GM23248 (cell line): Measurements from ENCODE around the gene PLEKHA3. TPM values are rescaled to one million over a fixed set of nuclear protein-coding genes. Genes with fewer than 3 reads are reported as not detected.

ENCODE experiments used
- DNase-seq: peaks from one replicate; pipeline ENCODE4 v3.0.0-alpha.2; 2015
- H2AFZ ChIP-seq: fragments of 200-600 bp; sonication (generic); 2 replicates; pipeline ENCODE4 v1.6.1; 2016; ENCODE audit warnings: antibody characterized with exemption
- H3F3A ChIP-seq: fragments of 200-600 bp; sonication (generic); 2 replicates; pipeline ENCODE4 v1.6.1; 2016; ENCODE audit warnings: mild to moderate bottlenecking, antibody characterized with exemption, mixed run types; ENCODE audit not compliant: insufficient read depth
- H3K27ac ChIP-seq: fragments of 200-600 bp; sonication (generic); 2 replicates; pipeline ENCODE4 v1.5.1; 2016; ENCODE audit warnings: mild to moderate bottlenecking
- H3K27me3 ChIP-seq: fragments of 200-600 bp; sonication (generic); replicated peaks from 2 replicates; pipeline ENCODE4 v1.6.1; 2016; ENCODE audit warnings: mild to moderate bottlenecking; ENCODE audit not compliant: insufficient read depth
- H3K36me3 ChIP-seq: fragments of 200-600 bp; sonication (generic); 2 replicates; pipeline ENCODE4 v1.6.1; 2016; ENCODE audit warnings: low read depth, mild to moderate bottlenecking
- H3K4me1 ChIP-seq: fragments of 200-600 bp; sonication (generic); 2 replicates; pipeline ENCODE4 v1.6.1; 2016; ENCODE audit warnings: mild to moderate bottlenecking; ENCODE audit not compliant: insufficient read depth
- H3K4me2 ChIP-seq: fragments of 200-600 bp; sonication (generic); one replicate; pipeline ENCODE4 v1.6.1; 2016; ENCODE audit warnings: mild to moderate bottlenecking; ENCODE audit not compliant: unreplicated experiment
- H3K4me3 ChIP-seq: fragments of 200-600 bp; sonication (generic); 2 replicates; pipeline ENCODE4 v1.5.1; 2016; ENCODE audit warnings: mild to moderate bottlenecking
- H3K79me2 ChIP-seq: fragments of 200-600 bp; sonication (generic); 2 replicates; pipeline ENCODE4 v1.6.1; 2016; ENCODE audit warnings: mild to moderate bottlenecking; ENCODE audit not compliant: insufficient read depth
- H3K9ac ChIP-seq: fragments of 200-600 bp; sonication (generic); 2 replicates; pipeline ENCODE4 v1.6.1; 2016; ENCODE audit warnings: mild to moderate bottlenecking
- H3K9me2 ChIP-seq: fragments of 200-600 bp; sonication (generic); 2 replicates; pipeline ENCODE4 v1.6.1; 2016; ENCODE audit warnings: mixed run types, mild to moderate bottlenecking, moderate library complexity; ENCODE audit not compliant: insufficient read depth
- H3K9me3 ChIP-seq: fragments of 200-600 bp; sonication (generic); one replicate; pipeline ENCODE4 v1.6.1; 2017; ENCODE audit warnings: low read depth
- H4K20me1 ChIP-seq: fragments of 200-600 bp; sonication (generic); 2 replicates; pipeline ENCODE4 v1.6.0; 2016; ENCODE audit not compliant: insufficient read depth
- EZH2 ChIP-seq: fragments of 200-600 bp; sonication (generic); IDR thresholded peaks from 2 replicates; pipeline ENCODE4 v1.6.1; 2018; ENCODE audit warnings: antibody characterized with exemption, mild to moderate bottlenecking; ENCODE audit not compliant: insufficient read depth, poor library complexity, severe bottlenecking
- EZH2phosphoT487 ChIP-seq: fragments of 200-600 bp; sonication (generic); IDR thresholded peaks from 2 replicates; pipeline ENCODE4 v1.6.1; 2018; ENCODE audit warnings: antibody characterized with exemption, moderate library complexity, mild to moderate bottlenecking, low read depth; ENCODE audit not compliant: insufficient read depth
- whole genome bisulfite sequencing, 2 experiments: methylation state at CpG; one replicate each; pipeline ENCODE4 v1.1.6; 2015 to 2017; ENCODE audit warnings: low lambda C conversion rate in 2 of 2, low coverage in 1 of 2; ENCODE audit errors: missing lambda C conversion rate in 2 of 2; 5-methylcytosine and 5-hydroxymethylcytosine counted together
- in situ Hi-C: fragments of 300-500 bp; cut with MboI; formaldehyde crosslinking; loops from 2 replicates; pipeline ENCODE4 v1.15.0; 2020
- polyA plus RNA-seq: library from polyadenylated mRNA; unstranded; fragments of >200 nt; fragmentation: Nextera tagmentation; extraction: Ambion mirVana; gene quantifications from 2 replicates; pipeline ENCODE4 v1.2.1, GENCODE V29; 2016
- total RNA-seq: library from RNA; depleted of rRNA; stranded (reverse); fragments of >200 nt; shearing (Covaris generic); gene quantifications from 2 replicates; pipeline ENCODE4 v1.2.3, GENCODE V29; 2014

The PLEKHA3 gene
- total and polyA plus RNA-seq, 2 experiments from 2014 or later, result 9.4 to 17.9 TPM

DNA sequence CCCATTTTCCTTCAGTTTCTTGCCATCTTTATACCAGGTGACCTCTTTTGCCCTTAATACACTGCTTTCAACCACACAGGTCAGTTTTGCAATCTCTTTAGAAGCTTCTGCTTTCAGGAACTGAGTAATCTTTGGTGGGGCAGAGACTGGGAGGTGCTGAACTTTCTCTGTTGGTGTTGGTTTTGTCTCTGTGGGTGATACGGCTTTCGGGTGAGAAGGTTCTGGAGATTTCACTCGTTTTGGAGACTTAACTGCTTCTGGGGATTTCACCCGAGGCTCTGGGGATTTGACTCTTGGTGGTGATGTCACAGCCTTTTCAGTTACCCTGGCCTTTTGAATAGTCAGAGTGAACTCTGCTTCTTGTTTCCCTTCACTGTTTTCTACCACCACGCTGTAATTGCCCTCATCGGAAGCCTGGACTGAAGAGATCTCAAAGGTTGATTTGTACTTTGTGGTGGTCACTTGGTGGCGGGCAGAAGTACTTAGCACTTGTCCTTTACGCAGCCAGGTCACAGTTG lies 50.4 kb downstream of the PLEKHA3 start:
- no peaks in the 10 kb centered on the region; the same call in 1 of the 2 replicates for H3K36me3 ChIP-seq
- in situ Hi-C loops, result no loop called here
- H3K79me2 ChIP-seq, result peaks cover 100% of the 10 kb centered on the region
- TF ChIP-seq EZH2, result no peak
- no peak for TF ChIP-seq EZH2phosphoT487
- H3K27me3 ChIP-seq, result no peaks in the 10 kb centered on the region
- H4K20me1 ChIP-seq, result no peaks in the 10 kb centered on the region
- H3K9ac ChIP-seq, result no peak overlapping the region
- H3F3A ChIP-seq, result no peaks in the 10 kb centered on the region
- H3K27ac ChIP-seq, result no peak overlapping the region
- no peak overlapping the region for H2AFZ ChIP-seq
- H3K4me1 ChIP-seq, result peaks cover 15% of the 10 kb centered on the region; the same call in 1 of the 2 replicates
- no peak overlapping the region for H3K4me2 ChIP-seq
- peak; percentile 21 for DNase-seq
- 0 out of 2 replicates have a peak, but pooled peaks cover 5% of the 10 kb centered on the region for H3K9me2 ChIP-seq
- H3K9me3 ChIP-seq, result no peaks in the 10 kb centered on the region
- no peak overlapping the region for H3K4me3 ChIP-seq
- 90% methylated on average over 8 of the region's 8 CpGs for WGBS, 2 experiments

- 94 to 95% methylated on average over 12 of the region's 12 CpGs for WGBS, 2 experiments
- Histone ChIP-seq H4K20me1 (no peaks in the 10 kb centered on the region), H3K27ac (no peak overlapping the region), H3K4me1 (peaks cover 15% of the 10 kb centered on the region; the same call in 1 of the 2 replicates), H3K79me2 (peaks cover 98% of the 10 kb centered on the region), H3K4me3 (no peak overlapping the region), H3K9me3 (no peaks in the 10 kb centered on the region), H2AFZ (no peak overlapping the region), H3K9ac (no peak overlapping the region), H3K27me3 (no peaks in the 10 kb centered on the region), H3F3A (no peaks in the 10 kb centered on the region), H3K9me2 (0 out of 2 replicates have a peak, but pooled peaks cover 5% of the 10 kb centered on the region), H3K4me2 (no peak overlapping the region), H3K36me3 (no peaks in the 10 kb centered on the region; the same call in 1 of the 2 replicates)
- DNase-seq, result no peak
- in situ Hi-C loops, result no loop called here
- no peak for TF ChIP-seq EZH2phosphoT487
- no peak for TF ChIP-seq EZH2
Measured at GRCh38 chr2:178531168-178531567, 50.9 kb downstream of the PLEKHA3 start.

DNA sequence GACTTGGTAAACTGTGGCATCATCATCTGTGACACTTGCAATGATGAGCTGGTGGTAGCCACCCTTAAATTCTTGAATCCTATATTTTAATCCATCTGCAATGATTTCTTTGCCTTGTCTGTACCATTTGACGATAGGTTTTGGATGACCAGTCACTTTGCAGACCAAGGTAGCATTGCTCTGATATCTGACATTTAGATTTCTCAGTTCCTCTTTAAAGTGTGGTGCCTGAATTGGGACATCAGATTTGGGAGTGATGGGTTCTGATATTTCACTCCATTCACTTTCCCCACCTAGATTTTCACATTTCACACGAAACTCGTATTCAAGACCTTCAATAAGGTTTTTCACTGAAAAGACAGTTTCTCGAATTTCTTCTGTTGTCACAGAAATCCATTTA lies 55.8 kb downstream of the PLEKHA3 start:
- Histone ChIP-seq H3K9ac (no peak overlapping the region), H3K27me3 (no peaks in the 10 kb centered on the region), H3K27ac (no peak overlapping the region), H3K4me3 (no peak overlapping the region), H3K9me3 (no peaks in the 10 kb centered on the region), H3K79me2 (peaks cover 72% of the 10 kb centered on the region), H3F3A (no peaks in the 10 kb centered on the region), H3K9me2 (0 out of 2 replicates have a peak, but pooled peaks cover 5% of the 10 kb centered on the region), H4K20me1 (no peaks in the 10 kb centered on the region), H3K4me2 (no peak overlapping the region), H3K36me3 (peaks cover 20% of the 10 kb centered on the region; the same call in 1 of the 2 replicates), H3K4me1 (no peaks in the 10 kb centered on the region), H2AFZ (no peak overlapping the region)
- TF ChIP-seq EZH2 (no peak), EZH2phosphoT487 (no peak)
- WGBS, 2 experiments, result 96 to 98% methylated on average over 4 of the region's 4 CpGs
- DNase-seq, result no peak
- in situ Hi-C loops, result no loop called here

DNA sequence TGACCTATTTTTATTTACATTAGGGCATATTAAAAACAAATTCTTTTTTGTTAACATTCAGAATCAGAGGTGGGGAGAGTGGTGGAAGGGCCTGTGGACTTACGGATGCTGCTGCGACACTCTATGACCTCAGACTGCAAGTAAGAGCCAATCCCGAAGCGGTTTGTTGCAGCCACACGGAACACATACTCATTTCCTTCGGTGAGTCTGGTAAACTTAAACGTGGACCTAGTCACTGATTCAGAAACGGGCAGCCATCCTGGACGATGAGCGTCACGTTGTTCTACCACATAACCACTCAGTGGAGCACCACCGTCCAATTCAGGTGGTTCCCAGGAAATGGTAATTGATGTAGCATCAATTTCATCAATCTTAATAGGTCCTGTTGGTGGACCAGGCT lies 61.9 kb downstream of the PLEKHA3 start:
- no peaks in the 10 kb centered on the region for H4K20me1 ChIP-seq
- no peaks in the 10 kb centered on the region for H3K27me3 ChIP-seq
- no peaks in the 10 kb centered on the region for H3K4me1 ChIP-seq
- H3K9ac ChIP-seq, result no peak overlapping the region
- no peaks in the 10 kb centered on the region for H3F3A ChIP-seq
- in situ Hi-C loops, result no loop called here
- peaks cover 20% of the 10 kb centered on the region; the same call in 1 of the 2 replicates for H3K79me2 ChIP-seq
- no peak for DNase-seq
- no peak overlapping the region for H3K4me3 ChIP-seq
- no peak overlapping the region for H3K27ac ChIP-seq
- H3K4me2 ChIP-seq, result no peak overlapping the region
- no peaks in the 10 kb centered on the region for H3K9me3 ChIP-seq
- no peak overlapping the region for H2AFZ ChIP-seq
- TF ChIP-seq EZH2 (no peak), EZH2phosphoT487 (no peak)
- 97 to 99% methylated on average over 12 of the region's 12 CpGs for WGBS, 2 experiments
- H3K36me3 ChIP-seq, result peaks cover 26% of the 10 kb centered on the region; the same call in 1 of the 2 replicates
- H3K9me2 ChIP-seq, result no peaks in the 10 kb centered on the region
